Testis (tissue), 3 donors: Measurements from ENCODE around the gene OGFR. TPM values are rescaled to one million over a fixed set of nuclear protein-coding genes. Genes with fewer than 3 reads are reported as not detected.
"Not testable (repeated sequence)": the region's sequence is repeated elsewhere in the genome, so short reads cannot be mapped to it uniquely, and the experiment has no call there.

ENCODE experiments used
- DNase-seq: peaks from one replicate; pipeline ENCODE4 v3.0.0-alpha.2; 2019
- H3K27ac ChIP-seq, 2 donors: fragments of 200-600 bp; sonication (generic); one replicate each; pipeline ENCODE4 v1.5.1; 2019
- H3K27me3 ChIP-seq: fragments of 200-600 bp; sonication (generic); one replicate; pipeline ENCODE4 v1.5.1; 2019
- H3K36me3 ChIP-seq: fragments of 200-600 bp; sonication (generic); one replicate; pipeline ENCODE4 v1.5.1; 2017; ENCODE audit warnings: low read depth; ENCODE audit errors: missing control alignments
- H3K4me1 ChIP-seq: fragments of 200-600 bp; sonication (generic); one replicate; pipeline ENCODE4 v1.5.1; 2019
- H3K4me3 ChIP-seq, 2 donors: fragments of 200-600 bp; sonication (generic); one replicate each; pipeline ENCODE4 v1.5.1; 2017 to 2019
- H3K9me3 ChIP-seq: fragments of 200-600 bp; sonication (generic); one replicate; pipeline ENCODE4 v1.5.1; 2017
- POLR2A ChIP-seq: fragments of 450-650 bp; IDR thresholded peaks from one replicate; pipeline ENCODE4 v1.6.1; 2017; ENCODE audit warnings: antibody characterized with exemption, mild to moderate bottlenecking, moderate library complexity
- WGBS, 2 donors: methylation state at CpG; one replicate each; pipeline ENCODE4 v1.1.5; 2018; 5-methylcytosine and 5-hydroxymethylcytosine counted together
- intact Hi-C: fragments of 100-400 bp; cut with DNase I; formaldehyde crosslinking; loops from one replicate; pipeline ENCODE4 v1.15.1; 2023; ENCODE audit warnings: low total_unique reads
- polyA plus RNA-seq: library from polyadenylated mRNA; stranded (reverse); fragments of 350-450 nt; fragmentation: Illumina TruSeq; extraction: RNeasy Lipid Tissue Mini Kit (QIAGEN cat#74804); gene quantifications from one replicate; pipeline ENCODE4 v1.2.3, GENCODE V29; 2014; ENCODE audit warnings: low read depth, low replicate concordance; ENCODE audit not compliant: insufficient read depth
- total RNA-seq, 2 donors: library from RNA; depleted of rRNA; stranded (reverse); fragments of >200 nt; gene quantifications; one replicate each; pipeline ENCODE4 v1.2.3, GENCODE V29; 2016
- TF ChIP-seq, protein P1 (sequence below), 3 experiments: fragments of 450-650 bp in 2 of 3; fragments of 200-600 bp in 1 of 3; sonication (generic) in 1 of 3; IDR thresholded peaks; one replicate each; pipeline ENCODE4 v1.5.1; 2016 to 2019; ENCODE audit warnings: antibody characterized with exemption in 3 of 3, mild to moderate bottlenecking in 2 of 3, moderate library complexity in 1 of 3

The OGFR gene
- total and polyA plus RNA-seq, 3 donors from 2014 or later = 23.7 to 57.0 (median 46.6) TPM

DNA sequence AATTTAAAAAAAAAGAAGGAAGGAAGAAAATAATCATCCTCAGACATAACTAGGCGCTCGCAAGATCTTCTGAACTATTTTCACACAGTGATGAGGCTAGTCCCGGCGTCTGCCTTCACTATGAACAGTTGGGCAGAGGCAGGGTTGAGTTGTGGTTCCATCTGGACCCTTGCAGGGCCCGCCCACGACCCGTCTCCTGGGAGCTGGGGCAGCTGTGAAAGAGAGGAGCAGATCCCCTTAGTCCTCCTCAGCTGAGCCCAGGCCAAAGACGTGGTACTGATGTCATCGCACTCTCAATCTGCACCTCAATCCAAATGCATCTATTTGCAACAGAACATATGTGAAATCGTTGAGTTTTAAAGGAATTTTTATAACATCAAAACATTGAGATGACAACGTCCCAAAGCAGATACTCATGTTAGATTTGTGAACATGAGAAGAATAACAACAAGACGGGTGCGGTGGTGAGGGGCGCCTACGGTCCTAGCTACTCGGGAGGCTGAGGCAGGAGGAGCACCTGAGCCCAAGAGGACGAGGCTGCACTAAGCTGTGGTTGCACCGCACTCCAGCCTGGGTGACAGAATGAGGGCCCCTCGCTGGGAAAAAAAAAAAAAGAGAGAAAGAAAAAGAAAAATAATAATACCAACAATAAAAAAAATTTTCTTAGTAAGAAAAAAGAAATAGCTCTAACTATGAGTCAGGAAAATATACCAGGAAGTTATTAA lies 41.7 kb downstream of the OGFR start:
- H3K36me3 ChIP-seq = no peaks in the 10 kb centered on the region
- WGBS, 2 donors = 92 to 96% methylated on average over 19 of the region's 19 CpGs
- intact Hi-C loops = no loop called here
- DNase-seq = no peak
- H3K27me3 ChIP-seq = no peaks in the 10 kb centered on the region
- TF ChIP-seq, protein P1, sequence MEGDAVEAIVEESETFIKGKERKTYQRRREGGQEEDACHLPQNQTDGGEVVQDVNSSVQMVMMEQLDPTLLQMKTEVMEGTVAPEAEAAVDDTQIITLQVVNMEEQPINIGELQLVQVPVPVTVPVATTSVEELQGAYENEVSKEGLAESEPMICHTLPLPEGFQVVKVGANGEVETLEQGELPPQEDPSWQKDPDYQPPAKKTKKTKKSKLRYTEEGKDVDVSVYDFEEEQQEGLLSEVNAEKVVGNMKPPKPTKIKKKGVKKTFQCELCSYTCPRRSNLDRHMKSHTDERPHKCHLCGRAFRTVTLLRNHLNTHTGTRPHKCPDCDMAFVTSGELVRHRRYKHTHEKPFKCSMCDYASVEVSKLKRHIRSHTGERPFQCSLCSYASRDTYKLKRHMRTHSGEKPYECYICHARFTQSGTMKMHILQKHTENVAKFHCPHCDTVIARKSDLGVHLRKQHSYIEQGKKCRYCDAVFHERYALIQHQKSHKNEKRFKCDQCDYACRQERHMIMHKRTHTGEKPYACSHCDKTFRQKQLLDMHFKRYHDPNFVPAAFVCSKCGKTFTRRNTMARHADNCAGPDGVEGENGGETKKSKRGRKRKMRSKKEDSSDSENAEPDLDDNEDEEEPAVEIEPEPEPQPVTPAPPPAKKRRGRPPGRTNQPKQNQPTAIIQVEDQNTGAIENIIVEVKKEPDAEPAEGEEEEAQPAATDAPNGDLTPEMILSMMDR (IDR thresholded peaks at IDR 0.05) = no peak
- TF ChIP-seq POLR2A = no peak
- no peaks in the 10 kb centered on the region for H3K9me3 ChIP-seq
- H3K4me3 ChIP-seq = no peak overlapping the region
- peaks cover 4% of the 10 kb centered on the region for H3K4me1 ChIP-seq
- H3K27ac ChIP-seq = no peak overlapping the region

DNA sequence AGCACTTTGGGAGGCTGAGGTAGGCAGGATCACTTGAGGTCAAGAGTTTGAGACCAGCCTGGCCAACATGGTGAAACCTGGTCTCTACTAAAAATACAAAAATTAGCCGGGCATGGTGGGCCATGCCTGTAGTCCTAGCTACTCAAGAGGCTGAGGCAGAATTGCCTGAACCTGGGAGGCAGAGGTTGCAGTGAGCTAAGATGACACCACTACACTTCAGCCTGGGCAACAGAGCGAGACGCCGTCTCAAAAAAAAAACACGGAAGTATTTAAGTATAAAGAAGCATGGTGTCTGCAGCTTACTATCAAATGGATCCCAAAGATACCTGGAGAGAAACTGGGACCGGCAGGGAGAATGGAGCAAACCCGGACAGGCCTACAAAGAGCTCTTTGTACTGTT lies 44.3 kb downstream of the OGFR start:
- H3K4me1 ChIP-seq, intact Hi-C loops, H3K4me3 ChIP-seq, H3K27me3 ChIP-seq, H3K27ac ChIP-seq, H3K36me3 ChIP-seq, H3K9me3 ChIP-seq, DNase-seq: not testable (repeated sequence)
- WGBS, 2 donors = 89 to 94% methylated on average over 7 of the region's 7 CpGs

DNA sequence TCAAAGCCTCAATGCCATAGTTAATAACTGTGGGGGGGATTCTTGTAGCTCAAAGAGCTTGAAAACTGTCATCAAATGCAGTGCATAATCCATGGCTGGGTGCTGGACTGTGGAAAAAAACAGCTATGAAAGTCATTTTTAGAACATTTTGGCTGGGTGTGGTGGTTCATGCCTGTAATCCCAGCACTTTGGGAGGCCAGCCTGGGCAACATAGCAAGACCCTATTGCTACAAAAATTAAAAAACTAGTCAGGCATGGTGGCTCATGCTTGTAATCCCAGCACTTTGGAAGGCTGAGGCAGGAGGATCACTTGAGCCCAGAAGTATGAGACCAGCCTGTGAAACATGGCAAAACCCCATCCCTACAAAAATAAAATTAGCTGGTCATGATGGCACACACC lies 44.8 kb downstream of the OGFR start:
- TF ChIP-seq, protein P1 (IDR thresholded peaks at IDR 0.05) = no peak
- no peak for TF ChIP-seq POLR2A
- Histone ChIP-seq H3K36me3 (no peaks in the 10 kb centered on the region), H3K4me3 (no peak overlapping the region), H3K27me3 (no peaks in the 10 kb centered on the region), H3K9me3 (no peaks in the 10 kb centered on the region), H3K4me1 (peaks cover 4% of the 10 kb centered on the region), H3K27ac (no peak overlapping the region)
- no peak for DNase-seq
- intact Hi-C loops = no loop called here

DNA sequence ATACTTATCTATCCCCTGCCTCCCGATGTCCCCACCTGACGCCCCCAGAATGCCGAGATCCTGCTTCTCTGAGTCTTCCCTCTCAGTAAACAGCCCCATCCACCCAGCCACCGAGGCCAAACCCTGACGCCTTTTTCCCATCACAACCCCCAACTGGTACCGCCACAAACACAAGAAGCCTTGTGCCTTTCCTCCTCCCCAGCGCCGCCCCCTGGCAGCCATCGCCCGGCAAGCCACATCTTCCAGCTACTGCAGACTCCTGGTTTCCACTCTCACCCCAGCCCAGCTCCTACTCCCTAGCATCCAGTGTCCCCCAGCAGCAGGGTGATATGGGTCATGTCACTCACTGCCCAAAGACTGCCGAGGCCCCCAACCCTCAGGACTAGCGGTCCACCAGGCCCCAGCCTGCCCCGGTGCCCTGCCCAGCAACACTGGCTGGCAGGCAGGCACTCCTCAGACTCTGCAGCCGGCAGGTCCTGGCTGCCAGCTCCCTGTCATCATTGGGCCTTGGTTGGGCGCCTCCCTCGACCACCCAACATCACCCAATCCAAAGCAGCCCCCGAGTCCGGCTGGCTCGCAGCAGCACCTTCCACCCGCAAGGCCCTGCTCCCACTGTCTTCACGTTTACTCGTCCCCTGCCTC lies 45.8 kb downstream of the OGFR start:
- H3K36me3 ChIP-seq = no peaks in the 10 kb centered on the region
- H3K4me3 ChIP-seq = no peak overlapping the region
- H3K9me3 ChIP-seq = no peaks in the 10 kb centered on the region
- TF ChIP-seq, protein P1 (IDR thresholded peaks at IDR 0.05) = no peak
- no peak for TF ChIP-seq POLR2A
- H3K4me1 ChIP-seq = peaks cover 4% of the 10 kb centered on the region
- 84 to 88% methylated on average over 22 of the region's 22 CpGs for WGBS, 2 donors
- intact Hi-C loops = no loop called here
- no peaks in the 10 kb centered on the region for H3K27me3 ChIP-seq
- DNase-seq = no peak
- H3K27ac ChIP-seq = no peak overlapping the region

DNA sequence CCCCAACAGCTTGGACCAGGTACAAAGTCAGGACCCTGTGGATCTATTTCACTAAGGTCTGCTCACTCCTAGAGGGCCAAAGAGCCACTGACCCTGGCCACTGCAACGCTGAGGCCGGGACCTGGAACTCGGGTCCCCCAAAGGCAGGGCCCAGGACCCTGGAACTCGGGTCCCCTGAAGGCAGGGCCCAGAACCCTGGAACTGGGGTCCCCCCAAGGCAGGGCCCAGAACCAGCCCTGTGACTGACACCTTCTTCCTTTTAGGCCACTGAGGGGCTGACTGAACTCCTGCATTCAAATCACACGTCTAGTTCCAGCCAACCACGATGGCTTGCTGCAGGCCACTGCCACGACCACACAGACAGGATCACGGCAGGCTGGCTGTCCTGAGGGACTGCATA lies 47.6 kb downstream of the OGFR start:
- intact Hi-C loops = no loop called here
- Histone ChIP-seq H3K27ac (no peak overlapping the region), H3K27me3 (no peaks in the 10 kb centered on the region), H3K36me3 (no peaks in the 10 kb centered on the region), H3K4me3 (no peak overlapping the region), H3K9me3 (no peaks in the 10 kb centered on the region), H3K4me1 (peaks cover 4% of the 10 kb centered on the region)
- TF ChIP-seq, protein P1 (IDR thresholded peaks at IDR 0.05) = no peak
- TF ChIP-seq POLR2A = no peak
- 89% methylated on average over 8 of the region's 8 CpGs; no CpG with 5 or more reads in 1 of the 2 donors for WGBS, 2 donors
- no peak for DNase-seq
